ENCODE results near the gene SEMA5A.
A peak's percentile ranks its signal among the peaks of the same experiment; 100 is the strongest.

The SEMA5A gene

DNA sequence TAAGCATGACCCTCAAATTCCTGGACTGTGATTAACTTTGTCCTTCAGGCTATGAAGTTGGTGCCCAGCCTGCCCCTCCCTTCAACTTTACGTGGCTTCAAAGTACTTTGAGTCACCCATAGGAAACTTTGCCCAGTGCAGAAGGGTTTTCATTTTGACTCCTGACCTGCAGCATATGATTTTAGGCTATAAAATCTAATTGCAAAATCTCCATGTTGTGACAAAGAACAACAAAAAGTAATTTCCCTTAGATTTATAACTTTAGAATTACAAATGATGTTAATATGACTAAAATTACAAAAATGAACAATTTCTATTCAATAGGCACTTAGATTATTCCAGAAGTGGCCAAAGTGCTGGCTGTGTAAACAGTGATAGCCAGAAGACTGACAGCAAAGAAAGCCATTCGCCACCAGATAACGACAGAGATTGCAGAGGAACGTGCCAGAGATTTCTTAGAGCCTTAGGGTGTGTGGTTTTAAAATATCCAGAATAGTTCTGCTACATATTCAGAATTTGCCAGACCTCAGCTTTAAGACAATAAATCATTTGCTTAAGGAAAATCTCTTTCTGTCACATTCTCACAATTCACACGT, 197.4 kb downstream of the SEMA5A start:
- DNase-seq: no peak
- in situ Hi-C loops (cut with MboI; ENCODE audit: low pct_unique_long_range_greater_than_20kb, low sequenced_read_pairs): no loop called here

DNA sequence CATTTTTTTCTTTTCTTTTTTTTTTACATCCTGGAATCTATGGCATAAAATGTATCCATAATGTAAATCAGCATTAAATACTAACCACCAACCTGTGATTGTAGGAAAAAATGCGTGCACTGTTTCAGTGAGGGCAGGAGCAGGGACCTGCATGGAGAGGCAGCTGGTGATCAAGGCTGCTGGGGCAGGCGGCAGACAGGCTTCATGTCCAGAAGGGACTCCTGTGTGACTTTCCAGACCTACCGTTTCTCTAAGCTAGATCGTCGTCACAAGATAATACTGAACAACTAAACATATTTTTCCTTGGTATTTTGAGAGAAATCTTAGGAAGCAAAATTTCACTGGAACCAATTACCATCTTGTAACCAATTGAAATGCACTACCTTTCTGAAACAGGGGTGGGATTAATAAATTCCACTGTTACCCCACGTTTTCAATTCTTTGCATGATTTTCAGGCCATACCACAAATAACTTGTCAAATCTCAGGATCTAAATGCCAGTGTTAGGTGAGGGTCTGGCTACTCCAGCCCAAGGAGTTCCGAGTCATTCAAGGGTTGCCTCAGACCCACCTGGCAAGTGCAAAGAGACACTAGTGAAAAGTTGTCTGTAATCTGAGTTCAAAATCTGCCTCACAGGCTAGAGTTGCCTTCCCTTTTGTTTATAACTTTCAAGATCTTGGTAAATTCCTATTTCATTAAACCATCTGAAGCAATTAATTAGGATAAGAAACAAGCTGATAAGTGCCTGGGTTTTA, 198.2 kb downstream of the SEMA5A start:
- in situ Hi-C loops (cut with MboI; ENCODE audit: low pct_unique_long_range_greater_than_20kb, low sequenced_read_pairs): no loop called here
- no peak for DNase-seq

DNA sequence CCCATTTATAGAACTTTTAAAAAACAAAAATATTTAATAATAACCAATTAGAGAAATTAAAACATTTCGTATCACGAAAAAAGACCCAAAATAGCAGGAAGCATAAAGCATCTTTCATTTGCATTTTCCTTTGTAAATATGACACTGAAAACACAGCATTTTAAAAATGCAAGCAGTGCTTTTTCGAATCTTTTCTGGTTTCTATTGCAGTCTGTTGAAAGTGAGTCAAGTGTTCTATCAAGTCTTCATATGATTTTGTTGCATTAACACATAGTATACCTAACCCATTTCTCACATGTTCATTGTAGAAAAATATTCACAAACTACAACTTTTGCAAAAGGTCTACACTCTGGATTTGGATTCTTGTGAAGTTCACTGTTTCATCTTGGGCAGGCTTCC, 198.8 kb downstream of the SEMA5A start:
- no peak for DNase-seq
- in situ Hi-C loops (cut with MboI; ENCODE audit: low pct_unique_long_range_greater_than_20kb, low sequenced_read_pairs): no loop called here

DNA sequence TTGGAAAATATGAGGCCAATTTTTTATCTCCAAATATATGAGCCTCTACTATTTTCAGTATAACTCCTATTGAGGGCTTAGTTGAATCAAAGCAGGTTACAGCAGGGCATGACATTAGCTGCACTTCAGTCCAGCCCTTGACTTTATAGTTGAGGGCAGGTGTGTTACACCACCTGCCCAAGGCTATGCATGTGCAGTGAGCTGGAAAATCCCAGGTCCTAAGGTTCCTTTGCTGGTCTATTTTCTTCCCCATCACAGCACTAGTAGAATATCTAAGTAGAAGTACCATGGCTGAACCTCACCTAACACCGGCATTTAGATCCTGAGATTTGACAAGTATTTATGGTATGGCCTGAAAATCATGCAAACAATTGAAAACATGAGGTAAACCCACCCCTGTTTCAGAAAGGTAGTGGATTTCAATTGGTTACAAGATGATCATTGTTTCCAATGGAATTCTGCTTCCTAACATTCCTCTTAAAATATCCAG, 201.1 kb downstream of the SEMA5A start:
- in situ Hi-C loops (cut with MboI; ENCODE audit: low pct_unique_long_range_greater_than_20kb, low sequenced_read_pairs): no loop called here

DNA sequence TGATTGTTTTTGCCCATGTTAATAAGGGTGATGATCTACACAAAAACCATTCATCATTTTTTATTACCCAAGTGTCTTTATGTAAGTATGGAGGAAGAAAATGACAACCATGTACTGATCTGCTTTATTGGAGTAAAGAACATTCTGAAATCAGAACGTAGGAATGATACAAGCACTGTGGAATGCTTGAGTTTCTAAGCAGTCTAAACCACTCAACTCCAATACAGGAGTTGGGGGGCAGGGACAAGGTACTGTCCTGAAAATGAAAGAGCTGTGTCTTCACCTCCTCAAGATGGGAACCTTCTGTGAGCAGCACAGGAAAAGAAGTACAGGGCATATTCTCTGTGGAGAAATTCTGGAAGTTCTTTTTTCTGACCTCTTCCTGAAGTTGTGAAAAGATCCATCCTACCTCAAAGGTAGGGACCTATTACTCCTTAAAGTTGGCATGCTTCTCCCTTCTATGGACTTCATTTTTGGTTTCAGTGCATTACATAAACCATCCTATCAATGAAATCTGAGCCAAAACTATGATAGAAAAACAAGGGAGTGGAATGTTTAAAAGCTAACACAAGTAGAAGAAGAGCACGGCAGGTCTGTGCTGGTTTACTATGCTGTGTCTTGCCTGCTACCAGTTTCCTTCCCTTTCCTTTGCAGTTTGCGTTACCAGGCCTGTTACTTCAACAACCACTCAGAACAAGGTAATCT, 202.6 kb downstream of the SEMA5A start:
- DNase-seq: no peak
- in situ Hi-C loops (cut with MboI; ENCODE audit: low pct_unique_long_range_greater_than_20kb, low sequenced_read_pairs): no loop called here

More for the DNA sequence above, 201.1 kb downstream of the SEMA5A start:
- DNase-seq: no peak

DNA sequence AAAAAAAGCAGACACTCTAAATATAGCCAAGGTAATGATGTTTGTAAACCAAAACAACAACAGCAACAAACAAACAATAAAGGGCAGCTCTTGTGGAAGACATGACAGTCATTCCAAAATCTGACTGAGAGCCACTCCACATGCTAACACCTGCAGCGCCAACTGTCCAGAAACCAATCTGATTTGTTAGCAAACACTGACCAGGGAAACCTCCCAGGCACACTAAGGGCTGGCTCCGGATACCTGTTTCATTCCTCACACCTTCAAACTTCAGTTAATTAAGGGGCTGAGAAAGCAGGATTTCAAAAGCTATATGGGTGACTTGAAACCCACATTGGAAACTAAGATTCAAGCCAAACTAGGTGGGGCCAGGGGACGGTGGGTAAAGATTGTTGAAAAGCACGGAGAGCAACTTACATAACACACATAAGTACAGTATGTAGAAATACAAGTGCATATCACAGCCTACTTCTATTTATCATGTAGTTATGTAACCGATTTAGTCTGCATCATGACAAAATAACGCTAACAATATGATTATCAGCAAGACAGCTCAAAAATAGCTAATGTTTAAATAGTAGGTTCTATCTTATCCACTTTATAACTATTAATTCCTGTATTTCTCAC, 203.6 kb downstream of the SEMA5A start:
- in situ Hi-C loops (cut with MboI; ENCODE audit: low pct_unique_long_range_greater_than_20kb, low sequenced_read_pairs): no loop called here
- DNase-seq: no peak

DNA sequence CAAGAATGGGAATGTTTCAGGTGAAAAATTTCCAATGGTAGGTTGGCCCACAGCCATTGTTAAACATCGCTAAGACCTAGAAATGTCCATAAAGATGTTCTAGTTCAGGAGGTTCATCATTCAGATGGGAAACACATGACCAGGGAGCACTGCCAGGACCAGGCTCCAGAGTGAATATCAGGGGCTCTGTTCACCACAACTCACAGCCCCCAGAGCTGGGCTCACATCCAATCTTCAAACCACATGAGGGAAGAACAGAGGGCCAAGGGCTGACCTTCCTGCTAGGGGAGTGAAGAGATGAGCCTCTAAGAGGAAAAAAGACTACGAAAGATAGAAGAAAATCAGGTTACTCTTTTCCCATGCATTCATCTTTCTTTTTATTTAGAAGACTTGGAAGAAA, 205.8 kb downstream of the SEMA5A start:
- no peak for DNase-seq
- in situ Hi-C loops (cut with MboI; ENCODE audit: low pct_unique_long_range_greater_than_20kb, low sequenced_read_pairs): no loop called here

DNA sequence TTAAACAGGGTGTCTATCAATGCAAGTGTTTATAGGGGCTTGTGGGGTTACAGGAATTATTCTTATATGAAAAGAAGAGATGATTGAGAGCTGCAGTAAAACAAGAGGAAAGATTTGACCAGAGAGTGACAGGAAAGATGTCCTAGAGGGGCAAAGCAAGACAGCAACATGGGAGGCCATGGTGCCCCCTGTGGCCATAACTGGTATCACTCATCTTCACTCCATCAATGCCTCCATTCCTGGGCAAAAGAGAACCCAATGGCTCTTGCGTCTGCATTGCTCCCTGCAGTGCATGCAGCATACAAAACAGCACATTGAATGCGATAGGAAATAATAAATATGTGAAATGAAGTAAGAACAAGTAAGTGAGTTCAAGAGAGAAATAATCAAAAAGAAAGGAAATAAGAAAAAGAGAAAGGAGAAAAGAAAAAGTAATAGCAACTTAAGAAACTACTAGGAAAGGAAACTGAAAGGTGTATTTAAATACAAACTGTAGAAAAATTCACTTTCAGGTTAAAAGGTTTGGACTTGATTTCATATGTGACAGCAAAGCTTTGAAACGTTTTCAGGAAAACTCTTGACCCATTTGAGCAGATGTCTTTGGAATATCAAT, 206.6 kb downstream of the SEMA5A start:
- peak; percentile 45 for DNase-seq
- in situ Hi-C loops (cut with MboI; ENCODE audit: low pct_unique_long_range_greater_than_20kb, low sequenced_read_pairs): no loop called here

DNA sequence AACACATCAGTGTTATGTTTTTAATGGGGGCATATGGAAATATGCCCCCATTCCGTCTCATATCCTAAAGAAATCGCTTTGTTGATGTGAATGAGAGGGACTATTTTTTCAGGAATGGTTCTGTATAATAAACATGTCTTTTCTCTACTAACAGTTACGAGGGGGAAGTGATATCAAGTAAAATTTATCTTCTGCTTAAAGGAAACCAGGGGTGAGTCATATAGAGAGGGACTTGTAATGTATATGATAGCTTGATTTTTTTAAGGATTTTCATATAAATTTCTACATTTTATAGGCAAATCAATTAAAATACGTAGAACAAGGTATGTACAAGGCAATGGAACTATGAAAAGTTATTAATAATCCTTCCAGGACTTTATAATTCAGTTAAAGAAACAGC, 207.1 kb downstream of the SEMA5A start:
- no peak for DNase-seq
- in situ Hi-C loops (cut with MboI; ENCODE audit: low pct_unique_long_range_greater_than_20kb, low sequenced_read_pairs): no loop called here

DNA sequence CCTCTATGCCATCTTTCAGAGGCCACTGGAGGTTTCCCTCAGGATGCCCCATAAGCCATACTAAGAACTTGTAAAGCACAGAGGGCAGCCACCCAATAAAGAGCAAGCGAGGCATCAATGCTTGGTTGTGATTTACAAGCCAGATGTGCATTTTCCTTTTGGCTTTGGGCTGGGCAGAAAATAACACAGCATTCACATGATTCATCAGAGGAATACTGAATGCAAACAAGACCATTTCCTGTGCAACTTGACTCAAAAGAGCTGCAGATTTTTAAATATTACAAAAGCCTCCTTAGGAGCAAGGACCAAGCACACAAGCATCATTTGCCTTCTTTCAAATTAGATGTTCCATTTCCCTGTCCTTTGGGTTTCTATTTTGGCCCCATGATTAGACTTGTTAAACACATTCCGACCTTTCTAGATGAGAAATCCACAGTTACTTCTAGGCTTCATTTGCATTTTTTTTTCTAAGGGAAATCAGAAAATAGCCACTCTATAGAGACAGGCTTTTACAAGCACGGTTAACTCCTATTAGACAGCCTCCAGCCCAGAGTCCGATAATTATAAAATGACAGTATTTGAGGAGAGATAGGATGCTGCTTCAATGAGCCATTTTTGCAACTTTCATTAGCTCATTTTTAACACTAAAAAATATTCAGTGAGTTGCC, 207.8 kb downstream of the SEMA5A start:
- in situ Hi-C loops (cut with MboI; ENCODE audit: low pct_unique_long_range_greater_than_20kb, low sequenced_read_pairs): no loop called here
- no peak for DNase-seq

DNA sequence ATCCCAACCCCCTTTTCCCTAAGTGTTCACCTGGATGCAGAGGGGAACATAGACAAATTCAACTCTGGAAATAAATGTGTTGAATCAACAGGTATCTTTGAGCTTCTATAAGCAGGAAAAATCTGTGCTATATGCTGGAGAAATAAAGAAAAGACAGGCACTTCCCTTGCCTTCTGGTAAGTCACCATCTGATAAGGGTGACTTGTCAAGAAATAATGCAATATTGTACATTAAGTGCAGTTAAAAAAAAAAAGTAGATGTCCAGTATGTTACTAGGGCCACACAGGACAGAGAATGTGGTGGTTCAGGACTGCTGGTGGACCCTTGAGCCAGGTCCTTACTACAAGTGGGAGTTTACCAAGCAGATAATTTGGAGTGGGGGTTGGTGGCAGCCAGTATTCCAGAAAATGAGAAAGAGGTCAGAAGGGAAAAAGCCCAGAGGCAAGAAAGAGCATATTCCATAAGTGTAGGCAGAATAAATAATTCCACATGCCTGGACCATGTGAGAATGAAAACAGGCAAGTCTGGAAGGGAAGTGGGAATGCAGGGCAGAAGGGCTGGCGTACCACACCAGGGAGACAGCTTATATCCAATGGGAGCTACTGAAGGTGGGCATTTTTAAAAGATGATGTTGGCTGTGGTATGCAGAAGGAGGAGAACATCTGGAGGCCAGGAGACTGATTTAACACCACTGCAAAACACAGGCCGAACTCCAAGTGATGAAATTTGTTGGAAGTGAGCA, 209.9 kb downstream of the SEMA5A start:
- in situ Hi-C loops (cut with MboI; ENCODE audit: low pct_unique_long_range_greater_than_20kb, low sequenced_read_pairs): no loop called here
- no peak for DNase-seq

DNA sequence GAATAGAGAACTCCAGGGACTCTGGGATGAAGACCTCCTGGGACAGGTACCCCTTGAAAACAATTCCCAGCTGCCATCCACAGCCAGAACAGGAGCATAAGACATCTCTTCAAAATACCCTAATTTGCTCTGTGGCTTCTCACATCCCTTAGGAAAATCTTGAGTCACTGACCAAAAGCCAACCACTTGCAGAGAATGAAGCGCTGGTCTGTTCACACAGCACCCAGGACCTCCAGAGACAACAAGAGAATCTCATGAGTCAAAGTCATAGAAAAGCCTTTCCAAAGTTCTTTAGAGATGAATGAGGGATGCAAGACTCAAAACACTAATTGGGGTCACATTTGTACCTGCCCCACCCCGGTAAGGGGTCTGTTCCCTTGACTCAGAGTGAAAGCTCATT, 210.6 kb downstream of the SEMA5A start:
- DNase-seq: no peak
- in situ Hi-C loops (cut with MboI; ENCODE audit: low pct_unique_long_range_greater_than_20kb, low sequenced_read_pairs): no loop called here

DNA sequence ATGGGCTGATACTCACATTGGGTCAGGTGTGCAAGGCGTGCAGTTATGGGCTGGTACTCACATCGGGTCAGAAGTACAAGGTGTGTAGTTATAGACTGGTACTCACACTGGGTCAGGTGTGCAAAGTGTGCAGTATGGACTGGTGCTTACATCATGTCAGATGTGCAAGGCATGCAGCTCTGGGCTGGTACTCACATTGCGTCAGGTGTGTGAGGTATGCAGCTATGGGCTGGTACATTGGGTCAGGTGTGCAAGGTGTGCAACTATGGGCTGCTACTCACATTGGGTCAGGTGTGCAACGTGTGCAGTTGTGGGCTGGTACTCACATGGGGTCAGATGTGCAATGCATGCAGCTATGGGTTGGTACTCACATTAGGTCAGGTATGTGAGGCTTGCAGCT, 213.8 kb downstream of the SEMA5A start:
- in situ Hi-C loops (cut with MboI; ENCODE audit: low pct_unique_long_range_greater_than_20kb, low sequenced_read_pairs): no loop called here
- DNase-seq: no peak

DNA sequence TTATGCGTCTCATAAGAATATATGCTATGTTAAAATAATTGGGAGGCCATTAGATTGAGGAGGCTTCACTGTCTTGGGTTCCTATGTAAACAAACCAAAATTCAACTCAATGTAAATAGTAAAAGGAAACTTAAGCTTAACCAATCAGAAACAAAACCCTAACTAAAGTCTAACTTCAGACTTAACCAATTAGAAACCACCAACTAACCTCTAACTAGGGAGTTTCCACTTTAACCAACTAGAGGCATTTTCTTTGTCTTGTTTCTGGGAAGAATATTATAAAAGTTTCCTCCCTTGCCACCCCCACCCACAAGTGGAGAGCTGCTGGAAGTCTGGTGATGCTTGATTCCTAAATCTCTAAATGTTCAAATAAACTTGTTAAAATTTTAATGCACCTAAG, 214.5 kb downstream of the SEMA5A start:
- in situ Hi-C loops (cut with MboI; ENCODE audit: low pct_unique_long_range_greater_than_20kb, low sequenced_read_pairs): no loop called here
- no peak for DNase-seq

DNA sequence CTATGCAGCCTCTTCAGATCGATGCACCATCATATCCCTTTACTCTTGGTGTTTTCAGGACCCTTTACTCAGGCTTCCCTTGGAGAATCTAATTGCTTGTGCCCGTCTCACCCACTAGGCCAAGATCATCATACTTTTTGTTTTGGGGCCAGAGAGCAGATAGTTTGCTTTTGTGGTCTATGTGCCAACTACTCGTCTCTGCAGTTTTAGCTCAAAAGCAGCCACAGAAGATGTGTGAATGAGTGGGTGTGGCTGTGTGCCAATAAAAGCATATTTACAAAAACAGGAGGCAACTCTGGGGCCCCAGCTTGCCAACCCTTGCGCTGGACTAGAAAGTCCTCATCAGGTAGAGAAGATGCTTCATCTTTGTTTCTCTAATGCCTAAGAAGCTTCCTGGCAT, 216.8 kb downstream of the SEMA5A start:
- in situ Hi-C loops (cut with MboI; ENCODE audit: low pct_unique_long_range_greater_than_20kb, low sequenced_read_pairs): no loop called here

DNA sequence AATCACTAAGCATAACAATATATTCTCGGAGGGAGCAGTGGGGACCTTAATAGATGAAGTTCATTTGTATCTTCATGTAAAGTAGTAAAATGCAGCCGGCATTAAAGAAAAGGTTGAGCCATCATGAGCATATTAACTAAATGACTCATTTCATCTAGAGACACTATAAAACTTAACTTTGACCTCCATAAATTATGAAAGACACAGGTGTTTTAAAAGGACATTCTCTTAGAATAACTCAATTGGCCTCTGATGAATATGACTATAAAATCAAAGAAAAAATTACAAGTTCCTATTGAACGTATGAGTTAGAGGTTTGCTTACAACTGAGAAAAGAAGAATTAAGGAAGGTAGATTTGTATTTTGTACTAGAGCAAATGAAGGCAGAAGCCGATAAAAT, 220.3 kb downstream of the SEMA5A start:
- no peak for DNase-seq
- in situ Hi-C loops (cut with MboI; ENCODE audit: low pct_unique_long_range_greater_than_20kb, low sequenced_read_pairs): no loop called here

More for the DNA sequence above, 216.8 kb downstream of the SEMA5A start:
- no peak for DNase-seq

DNA sequence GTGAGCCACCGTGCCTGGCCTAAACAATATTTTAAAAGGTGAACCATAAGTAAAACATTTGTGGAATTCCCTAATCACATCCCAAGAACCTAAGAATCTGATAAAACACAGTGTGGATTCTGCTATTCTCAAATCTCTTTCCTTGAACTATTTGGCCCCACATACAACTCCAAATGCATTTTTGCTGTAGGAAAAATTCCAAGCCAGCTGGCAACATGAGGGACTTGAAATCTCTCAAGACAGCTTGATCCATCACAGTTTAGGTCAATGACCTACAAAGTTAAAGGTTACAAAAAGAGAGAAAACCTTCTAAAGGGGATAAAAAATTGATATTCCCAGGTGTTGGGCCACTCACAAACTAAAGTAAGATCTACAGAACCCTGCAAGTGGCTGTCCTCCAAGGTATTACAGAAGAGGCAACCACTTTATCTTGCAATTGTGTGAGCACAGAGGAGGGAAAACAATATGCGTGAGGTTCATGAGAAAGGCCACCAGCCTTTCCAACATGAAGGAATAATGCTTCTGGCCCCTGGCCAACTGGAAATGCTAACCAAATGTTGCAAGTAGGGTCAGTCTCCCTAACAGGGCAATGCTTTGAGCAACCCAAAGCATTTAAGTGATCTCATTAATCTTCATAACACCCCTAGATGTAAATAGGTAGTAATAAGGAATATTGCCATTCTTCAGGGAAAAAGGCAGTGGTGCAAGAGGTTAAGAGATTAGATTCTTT, 221.4 kb downstream of the SEMA5A start:
- in situ Hi-C loops (cut with MboI; ENCODE audit: low pct_unique_long_range_greater_than_20kb, low sequenced_read_pairs): no loop called here
- DNase-seq: no peak

DNA sequence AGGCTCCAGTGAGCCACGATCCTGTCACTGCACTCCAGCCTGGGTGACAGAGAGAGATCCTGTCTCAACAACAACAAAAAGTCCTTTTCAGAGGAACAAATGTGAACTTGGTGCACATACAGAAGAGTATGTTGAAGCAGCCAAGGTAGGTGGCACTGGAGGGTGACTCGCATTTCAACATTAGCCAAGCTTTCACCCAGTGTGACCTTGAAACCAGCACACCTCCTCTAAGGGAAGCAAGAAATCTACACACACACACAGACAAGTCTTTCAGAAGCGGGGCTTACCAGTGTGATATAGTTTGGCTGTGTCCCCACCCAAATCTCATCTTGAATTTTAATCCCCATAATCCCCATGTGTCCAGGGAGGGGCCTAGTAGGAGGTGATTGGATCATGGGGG, 225.2 kb downstream of the SEMA5A start:
- in situ Hi-C loops (cut with MboI; ENCODE audit: low pct_unique_long_range_greater_than_20kb, low sequenced_read_pairs): no loop called here
- no peak for DNase-seq

Data from KBM-7 (cell line).